Measurements from ENCODE around the gene MGAT1.

- no peak for TF ChIP-seq CTCF (IDR thresholded peaks at IDR 0.05; ENCODE audit: low read length)
- TF ChIP-seq EZH2 (IDR thresholded peaks at IDR 0.05; ENCODE audit: borderline replicate concordance, low read length), result no peak
Observed at GRCh38 chr5:180848878-180849277, 46.3 kb upstream of the MGAT1 start.

Data from OCI-LY1 (cell line).